NCI-H128 (cell line): ENCODE data around the gene TAF4B.
"Not testable (repeated sequence)": the region's sequence is repeated elsewhere in the genome, so short reads cannot be mapped to it uniquely, and the experiment has no call there.

Experiments
- DNase-seq: peaks from one replicate; lab custom pipeline; 2025; ENCODE audit not compliant: unreplicated experiment; lab: John Stamatoyannopoulos, UW

TAF4B gene

GRCh38 chr18:26376105-26376504, 149.9 kb downstream of the TAF4B start:
- DNase-seq, result no peak

GRCh38 chr18:26378701-26379100, 152.5 kb downstream of the TAF4B start:
- no peak for DNase-seq

- not testable (repeated sequence) for DNase-seq
Observed at GRCh38 chr18:26381555-26381954, 155.3 kb downstream of the TAF4B start.

- DNase-seq, result no peak
Observed at GRCh38 chr18:26383454-26384270, 157.4 kb downstream of the TAF4B start.

GRCh38 chr18:26386002-26386401, 159.8 kb downstream of the TAF4B start:
- DNase-seq, result no peak

GRCh38 chr18:26386441-26386840, 160.2 kb downstream of the TAF4B start:
- DNase-seq, result no peak

- no peak for DNase-seq
Observed at GRCh38 chr18:26394047-26394654, 167.9 kb downstream of the TAF4B start.

- DNase-seq, result no peak
Observed at GRCh38 chr18:26397019-26397418, 170.8 kb downstream of the TAF4B start.

- DNase-seq, result no peak
Observed at GRCh38 chr18:26403491-26403890, 177.2 kb downstream of the TAF4B start.

- DNase-seq, result no peak
Observed at GRCh38 chr18:26405190-26405801, 179.1 kb downstream of the TAF4B start.

GRCh38 chr18:26406324-26406723, 180.1 kb downstream of the TAF4B start:
- DNase-seq, result no peak

GRCh38 chr18:26406854-26407517, 180.7 kb downstream of the TAF4B start:
- no peak for DNase-seq

- no peak for DNase-seq
Observed at GRCh38 chr18:26407736-26408601, 181.7 kb downstream of the TAF4B start.

GRCh38 chr18:26409091-26409490, 182.8 kb downstream of the TAF4B start:
- no peak for DNase-seq

GRCh38 chr18:26414901-26415440, 188.7 kb downstream of the TAF4B start:
- DNase-seq, result no peak

GRCh38 chr18:26415631-26416030, 189.4 kb downstream of the TAF4B start:
- DNase-seq, result no peak

- DNase-seq, result no peak
Observed at GRCh38 chr18:26416652-26417150, 190.5 kb downstream of the TAF4B start.

- DNase-seq, result no peak
Observed at GRCh38 chr18:26417190-26417589, 190.9 kb downstream of the TAF4B start.

GRCh38 chr18:26418225-26418624, 192.0 kb downstream of the TAF4B start:
- DNase-seq, result no peak

- no peak for DNase-seq
Observed at GRCh38 chr18:26419746-26420145, 193.5 kb downstream of the TAF4B start.
